HG02885 (cell line): Measurements from ENCODE around the gene CXXC5.

Source experiments
- ATAC-seq: cut with Tn5 transposase; IDR thresholded peaks from one replicate; pipeline ENCODE4 v1.9.1; 2021; ENCODE audit warnings: mild to moderate bottlenecking; ENCODE audit not compliant: unreplicated experiment, poor library complexity

Gene CXXC5

DNA sequence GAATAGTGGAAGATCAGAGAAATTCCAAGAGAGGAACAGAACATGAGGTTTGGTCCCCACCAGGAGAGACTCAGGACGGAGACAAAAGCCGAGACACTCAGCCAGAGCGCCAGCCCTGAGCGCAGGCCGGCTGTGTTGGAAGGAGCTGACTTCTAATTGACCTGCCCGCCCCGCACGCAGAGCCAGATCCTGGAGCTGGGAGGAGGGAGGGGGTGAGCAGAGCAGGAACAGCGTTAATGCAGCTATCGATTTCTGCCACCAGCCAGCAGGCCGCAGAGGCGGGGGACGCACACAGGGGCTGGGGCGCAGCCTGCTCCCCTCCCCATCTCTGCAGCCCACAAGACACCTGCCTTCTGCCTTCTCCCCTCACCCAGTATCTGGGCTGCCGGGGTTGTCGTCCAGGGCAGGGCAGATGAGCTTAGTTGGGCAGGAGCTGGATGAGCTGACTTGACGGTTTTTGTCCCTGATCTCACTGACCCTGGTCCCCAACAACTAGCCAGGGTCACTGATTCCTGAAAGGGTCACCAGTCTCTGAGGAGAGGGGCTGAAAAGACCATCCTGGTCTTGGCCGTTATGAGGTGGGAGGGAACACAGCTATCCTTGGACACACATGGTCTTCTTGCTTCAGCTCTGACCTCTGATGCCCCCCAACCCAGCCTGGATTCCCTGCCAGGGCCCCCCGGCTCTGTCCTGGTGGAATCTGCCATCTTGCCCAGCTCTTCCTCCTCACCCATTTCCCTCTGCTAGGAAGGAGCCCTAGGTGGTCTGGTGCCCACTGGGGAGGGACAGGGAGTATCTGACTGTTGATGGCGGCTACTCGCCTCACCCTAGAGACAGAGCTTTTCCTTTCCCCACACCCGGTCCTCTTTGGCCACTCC is 29.8 kb downstream of the CXXC5 start:
- no peak for ATAC-seq

DNA sequence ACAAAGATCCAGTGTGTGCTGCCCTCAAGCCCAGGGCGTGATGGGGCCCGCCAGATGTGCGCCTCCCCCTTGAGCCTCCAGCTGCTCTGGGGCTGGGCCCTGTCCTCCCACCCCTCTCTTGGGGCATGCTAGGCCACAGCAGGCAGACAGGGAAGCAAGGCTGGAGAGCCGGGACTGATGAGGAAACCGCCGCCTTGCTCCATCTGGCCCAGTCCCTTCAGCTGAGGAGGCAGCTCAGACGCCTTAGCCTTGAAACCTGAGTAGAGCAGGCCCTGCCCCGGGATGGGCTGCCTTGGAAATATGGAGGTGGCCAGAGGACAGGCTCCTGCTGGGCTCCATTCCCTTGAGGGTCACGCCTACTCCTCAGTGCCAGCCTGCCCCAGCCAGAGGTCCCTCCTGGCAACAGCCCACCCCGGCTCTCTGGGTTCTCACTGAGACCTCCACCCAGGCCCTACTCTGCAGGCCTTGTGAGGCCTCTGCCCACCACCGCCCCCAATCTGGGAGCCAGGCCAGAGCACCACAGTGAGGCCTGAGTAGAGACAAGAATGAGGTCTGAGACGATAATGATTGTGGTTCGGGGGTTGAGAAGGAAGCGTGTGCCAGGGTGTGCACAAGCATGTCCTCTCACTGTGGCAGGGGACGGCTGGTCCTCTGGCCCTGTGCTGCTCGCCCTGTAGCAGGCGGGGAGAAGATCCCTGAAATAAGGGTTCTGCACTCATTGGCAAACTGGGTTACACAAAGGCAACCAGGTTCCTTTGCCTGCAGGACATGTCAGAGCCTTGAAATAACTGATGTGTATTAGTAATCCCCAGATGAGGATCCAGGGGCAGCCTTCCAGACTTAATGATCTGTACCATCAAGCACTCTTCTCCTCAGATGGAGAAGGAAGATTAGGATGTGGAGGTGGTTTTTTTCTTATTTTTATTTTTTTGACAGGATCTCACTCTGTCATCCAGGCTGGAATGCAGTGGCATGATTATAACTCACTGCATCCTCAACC is 30.9 kb downstream of the CXXC5 start:
- no peak for ATAC-seq

DNA sequence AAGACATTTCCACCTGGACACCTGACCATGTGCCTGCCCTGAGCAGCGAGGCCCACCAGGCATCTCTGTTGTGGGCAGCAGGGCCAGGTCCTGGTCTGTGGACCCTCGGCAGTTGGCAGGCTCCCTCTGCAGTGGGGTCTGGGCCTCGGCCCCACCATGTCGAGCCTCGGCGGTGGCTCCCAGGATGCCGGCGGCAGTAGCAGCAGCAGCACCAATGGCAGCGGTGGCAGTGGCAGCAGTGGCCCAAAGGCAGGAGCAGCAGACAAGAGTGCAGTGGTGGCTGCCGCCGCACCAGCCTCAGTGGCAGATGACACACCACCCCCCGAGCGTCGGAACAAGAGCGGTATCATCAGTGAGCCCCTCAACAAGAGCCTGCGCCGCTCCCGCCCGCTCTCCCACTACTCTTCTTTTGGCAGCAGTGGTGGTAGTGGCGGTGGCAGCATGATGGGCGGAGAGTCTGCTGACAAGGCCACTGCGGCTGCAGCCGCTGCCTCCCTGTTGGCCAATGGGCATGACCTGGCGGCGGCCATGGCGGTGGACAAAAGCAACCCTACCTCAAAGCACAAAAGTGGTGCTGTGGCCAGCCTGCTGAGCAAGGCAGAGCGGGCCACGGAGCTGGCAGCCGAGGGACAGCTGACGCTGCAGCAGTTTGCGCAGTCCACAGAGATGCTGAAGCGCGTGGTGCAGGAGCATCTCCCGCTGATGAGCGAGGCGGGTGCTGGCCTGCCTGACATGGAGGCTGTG is 32.4 kb downstream of the CXXC5 start:
- no peak for ATAC-seq

DNA sequence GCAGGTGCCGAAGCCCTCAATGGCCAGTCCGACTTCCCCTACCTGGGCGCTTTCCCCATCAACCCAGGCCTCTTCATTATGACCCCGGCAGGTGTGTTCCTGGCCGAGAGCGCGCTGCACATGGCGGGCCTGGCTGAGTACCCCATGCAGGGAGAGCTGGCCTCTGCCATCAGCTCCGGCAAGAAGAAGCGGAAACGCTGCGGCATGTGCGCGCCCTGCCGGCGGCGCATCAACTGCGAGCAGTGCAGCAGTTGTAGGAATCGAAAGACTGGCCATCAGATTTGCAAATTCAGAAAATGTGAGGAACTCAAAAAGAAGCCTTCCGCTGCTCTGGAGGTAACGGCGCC is 32.9 kb downstream of the CXXC5 start:
- ATAC-seq, result no peak

DNA sequence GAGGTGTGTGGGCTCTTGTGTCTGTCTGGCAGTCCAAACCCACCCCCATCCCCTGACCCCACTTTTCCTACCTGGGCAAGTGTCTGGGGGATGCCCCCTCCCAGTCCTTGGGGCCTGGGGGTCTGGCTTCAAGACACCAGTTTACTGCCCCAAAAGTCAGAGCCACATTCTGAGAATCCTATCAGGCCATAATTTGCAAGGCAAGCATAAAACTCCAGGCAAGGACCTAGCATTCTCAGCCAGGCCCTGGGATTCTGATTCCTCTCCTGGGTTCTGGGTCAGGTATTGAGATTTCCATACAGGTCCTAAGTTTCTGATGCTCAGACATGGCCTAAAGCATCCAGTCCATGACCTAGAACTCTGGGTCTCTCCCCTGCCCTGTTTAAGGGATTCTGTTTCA is 33.3 kb downstream of the CXXC5 start:
- ATAC-seq, result no peak

DNA sequence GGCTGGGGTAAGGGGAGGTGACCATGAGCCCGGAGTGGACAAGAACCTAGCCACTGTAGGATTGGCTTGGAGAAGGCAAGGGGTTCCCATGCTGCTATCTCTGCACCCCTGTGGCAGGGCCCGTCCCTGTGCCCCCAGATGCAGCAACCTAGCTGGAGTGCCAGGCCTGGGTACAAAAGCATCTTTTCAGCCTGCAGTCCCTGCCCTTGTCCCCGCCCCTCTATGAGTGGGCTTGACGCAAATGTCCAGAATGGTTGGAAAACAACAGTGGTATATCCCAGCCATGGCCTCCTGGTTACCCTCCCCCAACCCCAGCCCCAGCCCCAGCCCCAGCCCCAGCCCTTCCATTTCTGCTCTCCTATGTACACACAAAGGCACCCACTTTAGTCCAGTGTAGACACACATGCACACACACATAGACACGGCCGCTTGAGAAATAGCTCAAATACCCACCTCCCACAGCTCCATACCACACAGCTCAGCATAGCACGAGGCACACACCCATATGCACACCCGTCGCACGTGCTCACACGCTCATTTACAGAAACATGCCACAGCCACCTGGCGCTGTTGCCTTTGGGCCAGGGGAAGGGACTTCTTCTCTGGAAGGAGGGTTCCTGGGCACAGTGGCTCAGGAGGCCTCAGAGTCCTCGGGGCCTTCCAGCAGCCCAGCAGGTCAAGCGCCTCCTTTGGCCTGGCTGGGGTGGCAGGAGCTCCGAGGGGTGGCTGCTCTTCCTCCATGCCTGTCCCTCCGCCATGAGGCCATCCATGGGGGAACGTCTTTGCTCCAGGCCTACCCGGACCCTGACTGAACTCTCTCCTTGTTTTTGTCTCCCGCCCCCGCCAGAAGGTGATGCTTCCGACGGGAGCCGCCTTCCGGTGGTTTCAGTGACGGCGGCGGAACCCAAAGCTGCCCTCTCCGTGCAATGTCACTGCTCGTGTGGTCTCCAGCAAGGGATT is 34.1 kb downstream of the CXXC5 start:
- no peak for ATAC-seq

DNA sequence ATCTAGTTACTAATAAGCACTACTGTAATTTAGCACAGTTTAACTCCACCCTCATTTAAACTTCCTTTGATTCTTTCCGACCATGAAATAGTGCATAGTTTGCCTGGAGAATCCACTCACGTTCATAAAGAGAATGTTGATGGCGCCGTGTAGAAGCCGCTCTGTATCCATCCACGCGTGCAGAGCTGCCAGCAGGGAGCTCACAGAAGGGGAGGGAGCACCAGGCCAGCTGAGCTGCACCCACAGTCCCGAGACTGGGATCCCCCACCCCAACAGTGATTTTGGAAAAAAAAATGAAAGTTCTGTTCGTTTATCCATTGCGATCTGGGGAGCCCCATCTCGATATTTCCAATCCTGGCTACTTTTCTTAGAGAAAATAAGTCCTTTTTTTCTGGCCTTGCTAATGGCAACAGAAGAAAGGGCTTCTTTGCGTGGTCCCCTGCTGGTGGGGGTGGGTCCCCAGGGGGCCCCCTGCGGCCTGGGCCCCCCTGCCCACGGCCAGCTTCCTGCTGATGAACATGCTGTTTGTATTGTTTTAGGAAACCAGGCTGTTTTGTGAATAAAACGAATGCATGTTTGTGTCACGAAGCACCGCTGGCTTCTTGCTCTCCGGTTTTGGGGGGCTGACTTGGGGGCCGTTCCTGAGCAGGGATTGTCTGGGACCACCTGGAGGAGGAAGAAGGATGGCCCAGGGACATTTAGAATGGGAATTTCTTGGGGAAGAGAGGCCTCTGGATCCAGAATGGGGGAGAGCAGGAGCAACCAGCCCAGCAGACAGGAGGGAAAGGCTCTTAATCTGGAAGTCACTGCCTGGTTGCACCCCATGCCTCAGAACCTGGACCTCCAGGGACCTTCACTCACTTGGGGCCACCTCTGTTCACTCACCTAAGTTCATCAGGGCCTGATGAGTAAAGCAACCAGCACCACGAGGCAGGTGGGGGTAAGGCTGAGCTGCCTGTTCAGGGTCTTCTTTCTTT is 35.4 kb downstream of the CXXC5 start:
- no peak for ATAC-seq

DNA sequence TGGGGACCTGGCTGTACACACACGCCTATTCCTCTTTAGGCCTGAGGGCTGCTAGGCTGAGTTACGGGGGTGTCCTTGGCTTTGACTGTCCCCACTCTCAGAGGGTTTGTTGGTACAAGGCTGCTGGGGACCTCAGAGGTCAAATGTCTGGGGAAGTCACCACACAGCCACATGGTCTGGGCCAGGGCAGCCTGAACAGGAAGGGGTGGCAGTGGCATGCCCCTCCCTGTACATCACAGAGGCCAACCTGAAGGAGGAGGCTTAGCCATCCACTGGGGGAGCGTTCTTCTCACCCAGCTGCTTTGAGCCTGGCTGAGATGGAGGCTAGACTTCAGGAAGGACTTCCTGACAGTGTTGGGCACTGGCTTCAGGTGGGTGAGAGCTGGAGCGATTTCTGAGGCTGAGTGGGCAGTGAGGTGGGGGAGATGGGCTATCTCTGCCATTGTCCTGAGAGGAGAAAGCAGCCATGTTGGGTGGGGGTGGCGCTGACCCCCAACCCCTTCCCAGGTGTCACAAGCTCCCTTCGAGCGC is 36.3 kb downstream of the CXXC5 start:
- ATAC-seq, result no peak

DNA sequence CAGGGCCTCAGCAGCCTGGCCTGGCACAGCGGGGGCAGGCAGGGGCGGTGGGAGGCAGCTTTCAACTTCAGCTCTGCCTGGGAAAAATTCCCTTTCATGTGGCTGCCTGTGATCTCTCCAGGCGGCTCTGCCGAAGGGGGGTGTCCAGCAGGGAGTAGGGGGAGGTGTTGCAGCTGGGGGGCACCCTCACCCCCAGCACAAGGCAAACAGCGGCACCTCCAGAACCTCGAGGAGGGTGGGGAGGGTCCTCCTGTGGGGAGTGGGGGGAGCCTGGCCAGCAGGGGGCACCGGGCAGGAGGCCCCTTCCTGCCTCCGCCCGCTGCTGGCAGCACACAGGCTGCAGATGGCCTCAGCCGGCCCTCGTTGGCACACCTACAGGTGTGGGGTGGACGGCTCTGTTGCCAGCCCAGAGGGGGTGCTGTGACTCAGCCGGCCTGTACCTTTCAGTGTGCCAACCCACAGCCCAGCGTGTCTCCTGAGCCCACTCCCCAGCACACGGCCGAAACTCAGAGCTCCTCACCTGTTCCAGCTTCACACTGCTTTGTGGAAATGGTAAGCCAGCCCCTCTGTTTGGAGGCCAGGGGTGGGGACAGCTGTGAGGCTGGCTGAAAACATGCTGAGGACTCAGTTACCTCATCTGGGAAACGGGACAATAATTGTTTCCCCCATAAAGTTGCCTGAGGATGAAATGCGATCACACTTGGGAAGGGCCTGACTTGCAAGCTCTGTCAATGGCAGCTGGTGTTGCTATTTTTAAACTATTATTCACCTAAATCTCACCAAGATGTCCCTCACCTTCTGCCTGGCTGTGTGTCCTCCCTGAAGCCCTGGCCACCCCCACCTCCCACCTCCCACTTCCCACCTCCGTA is 37.0 kb downstream of the CXXC5 start:
- ATAC-seq, result no peak

DNA sequence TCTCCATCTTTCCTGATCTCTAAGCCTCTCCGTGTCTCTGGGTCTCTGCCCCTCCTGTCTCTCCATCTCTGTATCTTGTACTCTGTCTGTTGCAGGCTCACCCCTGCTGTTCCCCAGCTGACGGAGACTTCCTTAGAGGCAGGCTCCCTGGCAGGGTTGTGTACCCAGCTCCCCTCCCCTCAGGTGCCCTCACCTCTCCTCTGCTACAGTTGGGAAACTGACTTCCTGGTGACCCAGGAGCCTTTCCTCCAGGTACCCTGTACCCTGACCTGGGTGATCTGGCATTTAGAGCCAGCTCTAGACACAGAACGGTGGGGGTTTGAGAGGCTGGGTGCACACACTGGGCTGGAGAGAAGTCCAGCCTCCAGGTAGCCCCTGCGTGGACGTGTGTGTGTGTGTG is 37.7 kb downstream of the CXXC5 start:
- ATAC-seq, result no peak

DNA sequence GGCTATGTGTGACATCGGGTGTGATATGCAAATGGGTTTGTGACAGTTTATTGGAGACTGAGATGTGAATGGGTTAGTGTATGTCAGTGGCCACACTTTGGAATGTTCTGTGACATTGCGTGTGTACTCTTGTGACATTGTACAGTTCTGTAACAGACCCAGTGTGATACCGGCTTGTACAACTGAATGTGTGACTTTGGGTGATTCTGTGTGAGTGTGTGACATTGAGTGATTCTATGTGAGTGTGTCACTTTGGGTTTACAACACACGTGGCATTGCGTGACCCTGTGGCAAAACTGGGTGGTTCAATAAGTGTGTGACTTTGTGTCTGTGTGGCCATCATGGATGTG is 38.2 kb downstream of the CXXC5 start:
- no peak for ATAC-seq

DNA sequence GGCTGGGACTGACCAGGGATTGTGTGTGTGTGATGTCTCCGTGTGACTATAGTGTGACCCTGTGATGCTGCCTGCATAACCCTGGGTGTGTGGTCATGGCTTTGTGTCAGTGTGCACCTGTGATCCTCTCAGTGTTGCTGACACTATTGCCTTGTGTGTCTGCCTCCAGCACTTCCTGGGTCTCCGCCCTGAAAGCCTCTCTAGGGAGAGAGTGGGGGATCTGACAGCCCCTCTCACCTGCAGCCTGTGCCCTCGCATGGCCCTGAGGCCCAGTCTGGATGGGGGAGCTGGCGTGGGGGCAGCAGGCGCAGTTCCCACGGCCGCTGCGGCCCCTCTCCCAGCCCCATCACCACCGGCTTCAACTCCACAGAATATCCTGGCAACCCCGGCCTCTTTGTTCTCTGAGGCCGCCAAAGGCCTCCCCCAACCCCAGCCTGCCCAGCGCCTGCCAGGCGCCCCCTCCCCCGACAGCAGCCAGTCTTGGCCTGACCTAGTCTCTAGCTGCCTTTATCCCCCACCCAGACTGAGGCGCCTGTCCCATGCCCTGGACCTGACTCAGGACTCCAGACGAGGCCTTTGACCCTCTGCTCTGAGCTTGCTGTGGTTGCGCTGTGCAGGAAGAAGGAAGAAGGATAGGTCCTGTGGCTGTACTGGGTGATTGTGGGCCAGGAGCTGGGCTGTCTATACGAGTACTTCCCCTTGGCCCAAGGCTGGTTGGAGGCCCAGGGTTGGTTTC is 38.7 kb downstream of the CXXC5 start:
- no peak for ATAC-seq

DNA sequence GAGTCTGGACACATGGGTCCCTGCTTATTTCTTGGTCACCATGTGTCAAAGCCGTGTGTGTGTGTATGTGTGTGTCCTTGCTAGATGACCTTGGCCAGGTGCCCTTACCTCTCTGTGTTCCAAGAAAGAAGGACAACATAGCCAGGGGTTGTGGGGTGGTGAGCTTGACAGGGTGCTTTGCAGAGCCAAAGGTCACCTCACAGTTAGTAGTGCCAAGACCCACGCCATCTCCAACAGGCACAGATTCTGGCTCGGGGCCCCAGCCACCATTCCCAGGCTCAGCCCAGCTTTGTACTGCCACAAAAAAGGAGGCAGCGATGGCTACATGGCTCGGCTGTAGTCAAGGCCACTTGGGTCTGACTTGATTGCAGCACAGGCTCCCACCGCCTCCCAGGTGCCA is 39.5 kb downstream of the CXXC5 start:
- ATAC-seq, result no peak

DNA sequence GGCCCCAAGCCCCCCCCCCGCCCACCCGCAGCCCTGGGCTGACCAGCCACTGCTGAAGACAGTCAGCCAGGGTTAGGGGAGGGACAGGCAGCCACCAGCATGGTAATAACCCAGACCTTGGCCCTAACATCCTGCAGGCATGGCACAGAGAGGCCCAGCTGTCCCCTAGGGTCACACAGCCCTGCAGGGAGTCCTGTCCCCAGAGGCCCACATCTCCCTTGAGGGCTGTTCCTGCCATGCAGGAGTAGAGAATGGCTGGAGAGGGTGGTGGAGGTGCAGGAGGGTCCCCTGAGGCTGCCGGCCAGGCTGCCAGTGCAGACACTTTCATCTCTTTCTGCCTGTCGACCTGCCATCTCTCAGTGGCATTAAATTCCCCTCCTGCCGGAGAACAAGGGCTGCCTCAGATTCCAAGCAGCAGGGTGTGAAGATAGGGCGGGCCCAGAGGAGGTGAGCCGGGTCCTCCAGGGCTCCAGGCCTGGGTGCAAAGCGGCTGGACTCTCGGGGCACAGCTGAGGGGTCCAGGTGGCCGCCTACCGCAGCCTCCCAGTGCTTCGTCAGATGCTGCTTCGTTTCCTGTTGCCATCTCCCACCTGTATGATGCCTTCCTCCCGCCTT is 40.0 kb downstream of the CXXC5 start:
- no peak for ATAC-seq

DNA sequence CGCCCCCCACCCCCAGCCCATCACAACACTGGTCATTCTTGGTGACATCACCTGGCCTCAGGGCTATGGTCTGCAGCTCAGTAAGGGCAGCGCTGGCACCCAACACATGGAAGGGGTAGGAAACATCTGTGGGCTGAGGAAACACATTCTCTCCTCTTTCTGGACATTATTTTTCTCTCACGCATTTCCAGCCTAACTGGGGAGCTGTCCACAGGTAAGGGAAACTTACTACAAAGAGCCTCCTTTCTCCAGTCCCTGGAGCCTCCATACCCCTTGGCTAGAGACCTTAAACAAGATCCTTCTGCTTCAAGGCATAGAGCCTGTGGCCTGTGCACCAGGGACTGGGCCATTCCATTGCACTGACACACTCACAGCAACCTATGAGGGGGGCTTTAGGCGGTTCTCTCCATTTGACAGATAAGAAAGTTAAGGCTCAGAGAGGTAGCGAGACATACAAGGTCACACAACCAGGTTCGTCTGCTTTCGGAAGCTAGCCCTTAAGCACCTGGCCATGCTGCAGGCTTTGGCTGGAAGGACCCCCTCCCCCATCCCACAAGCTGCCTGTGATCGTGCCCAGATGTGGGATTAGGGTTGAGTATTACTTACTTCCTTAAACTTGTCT is 40.7 kb downstream of the CXXC5 start:
- ATAC-seq, result no peak

DNA sequence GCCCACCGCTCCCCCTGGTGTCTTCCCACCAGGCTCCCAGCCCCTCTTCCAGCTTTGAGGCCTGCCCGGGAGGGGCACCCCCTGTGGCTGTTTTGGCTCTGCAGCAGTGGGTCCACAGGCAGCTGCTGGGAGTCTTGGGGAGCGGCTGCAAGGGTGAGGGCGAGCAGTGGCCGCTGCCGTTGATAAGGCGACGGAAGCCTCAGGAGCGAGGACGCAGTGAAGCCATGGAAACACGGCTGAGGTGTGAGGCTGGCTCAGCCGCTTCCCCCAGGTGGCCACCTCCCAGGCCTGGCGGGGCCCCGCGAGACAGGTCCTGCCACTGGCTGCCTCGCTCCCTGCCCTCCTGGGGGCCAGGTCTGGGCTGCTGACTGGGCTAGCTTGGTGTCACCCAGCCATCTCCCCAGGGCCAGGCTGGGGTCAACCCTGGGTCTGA is 41.5 kb downstream of the CXXC5 start:
- ATAC-seq, result no peak
